ENCODE data around the gene SPRY2. TPM values are rescaled to one million over a fixed set of nuclear protein-coding genes. Genes with fewer than 3 reads are reported as not detected.

SPRY2 gene
- total and polyA plus RNA-seq, 2 of the 13 experiments (the other 11 are each of a cell fraction or from before 2014, with no cell fraction given): 7.4 to 25.1 TPM

DNA sequence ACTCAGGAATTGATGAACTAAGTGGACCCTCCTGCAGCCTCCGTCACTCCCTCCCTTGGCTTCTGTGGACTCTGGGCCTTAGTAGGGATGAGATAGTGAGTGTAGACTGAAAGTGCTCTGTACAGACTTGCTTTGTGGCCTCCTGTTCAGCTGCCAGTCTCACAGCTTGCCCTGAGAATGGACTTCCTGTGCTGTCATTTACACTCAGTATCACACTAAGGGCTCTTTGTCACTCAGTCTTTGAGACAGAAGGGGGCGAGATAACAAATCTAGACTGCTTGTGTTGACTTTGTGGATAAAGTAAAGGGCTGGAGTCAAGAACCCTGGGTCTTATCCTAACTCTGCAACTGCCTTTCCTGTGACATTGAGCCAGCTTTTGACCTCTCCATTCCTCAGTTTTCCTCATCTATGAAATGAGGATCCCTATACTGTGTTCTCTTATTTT is 21.0 kb upstream of the SPRY2 start (continued):
- TF ChIP-seq CTCF (CRISPR knock-in tag; IDR thresholded peaks at IDR 0.05): peak; percentile 56
- no peak for TF ChIP-seq CENPT (CRISPR knock-in tag; IDR thresholded peaks at IDR 0.05; ENCODE audit: low read depth)
- TF ChIP-seq ZFX (CRISPR knock-in tag; IDR thresholded peaks at IDR 0.05; ENCODE audit: low read depth): peak; percentile 48; the same call in 1 of the 2 replicates
- TF ChIP-seq SOX13 (IDR thresholded peaks at IDR 0.05): no peak
- TF ChIP-seq SOX13 (CRISPR knock-in tag; conservative IDR thresholded peaks at IDR 0.05 in 1 of 2, IDR thresholded peaks at IDR 0.05 in 1 of 2): peak in 1 of 2 experiments; percentile 65; a peak in 2 of 4 replicates
- TF ChIP-seq GLI4 (CRISPR knock-in tag; IDR thresholded peaks at IDR 0.05; ENCODE audit: borderline replicate concordance): no peak
- TF ChIP-seq, protein P1, sequence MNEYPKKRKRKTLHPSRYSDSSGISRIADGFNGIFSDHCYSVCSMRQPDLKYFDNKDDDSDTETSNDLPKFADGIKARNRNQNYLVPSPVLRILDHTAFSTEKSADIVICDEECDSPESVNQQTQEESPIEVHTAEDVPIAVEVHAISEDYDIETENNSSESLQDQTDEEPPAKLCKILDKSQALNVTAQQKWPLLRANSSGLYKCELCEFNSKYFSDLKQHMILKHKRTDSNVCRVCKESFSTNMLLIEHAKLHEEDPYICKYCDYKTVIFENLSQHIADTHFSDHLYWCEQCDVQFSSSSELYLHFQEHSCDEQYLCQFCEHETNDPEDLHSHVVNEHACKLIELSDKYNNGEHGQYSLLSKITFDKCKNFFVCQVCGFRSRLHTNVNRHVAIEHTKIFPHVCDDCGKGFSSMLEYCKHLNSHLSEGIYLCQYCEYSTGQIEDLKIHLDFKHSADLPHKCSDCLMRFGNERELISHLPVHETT (CRISPR knock-in tag; conservative IDR thresholded peaks at IDR 0.05): no peak
- TF ChIP-seq FOXA3 (CRISPR knock-in tag; IDR thresholded peaks at IDR 0.05): peak; percentile 62
- TF ChIP-seq MEIS2 (CRISPR knock-in tag; IDR thresholded peaks at IDR 0.05): peak; percentile 70; the same call in 1 of the 2 replicates
- no peak for TF ChIP-seq PRPF4 (IDR thresholded peaks at IDR 0.05; ENCODE audit: low read depth, low read length, poor library complexity, severe bottlenecking)
- peak; percentile 53; the same call in 1 of the 2 replicates for TF ChIP-seq ZNF331 (CRISPR knock-in tag; IDR thresholded peaks at IDR 0.05)
- no peak for TF ChIP-seq GPBP1L1 (CRISPR knock-in tag; IDR thresholded peaks at IDR 0.05)
- TF ChIP-seq ZNF816 (CRISPR knock-in tag; IDR thresholded peaks at IDR 0.05; ENCODE audit: borderline replicate concordance): 0 out of 2 replicates have a peak, but pooled peaks have one; percentile 24
- TF ChIP-seq ZNF143 (CRISPR knock-in tag; IDR thresholded peaks at IDR 0.05): no peak
- TF ChIP-seq ZNF431 (CRISPR knock-in tag; IDR thresholded peaks at IDR 0.05; ENCODE audit: borderline replicate concordance, low read depth): no peak
- TF ChIP-seq ASH2L (IDR thresholded peaks at IDR 0.05; ENCODE audit: insufficient read length, low read depth, low read length): peak; percentile 44
- no peak for TF ChIP-seq ZNF878 (CRISPR knock-in tag; IDR thresholded peaks at IDR 0.05)
- peak; percentile 16; the same call in 1 of the 2 replicates for TF ChIP-seq MAX (IDR thresholded peaks at IDR 0.05)
- TF ChIP-seq ELF3 (CRISPR knock-in tag; IDR thresholded peaks at IDR 0.05): peak; percentile 52; the same call in 1 of the 2 replicates
- 0 out of 2 replicates have a peak, but pooled peaks have one; percentile 26 for TF ChIP-seq ATF1 (CRISPR knock-in tag; IDR thresholded peaks at IDR 0.05)
- peak; percentile 44; the same call in 1 of the 2 replicates for TF ChIP-seq RCOR2 (CRISPR knock-in tag; IDR thresholded peaks at IDR 0.05)
- TF ChIP-seq HNF4A (CRISPR knock-in tag; IDR thresholded peaks at IDR 0.05): peak; percentile 75
- TF ChIP-seq THAP11 (CRISPR knock-in tag; IDR thresholded peaks at IDR 0.05): 0 out of 2 replicates have a peak, but pooled peaks have one; percentile 17
- peak; percentile 64; the same call in 1 of the 2 replicates for TF ChIP-seq GATAD2A (CRISPR knock-in tag; IDR thresholded peaks at IDR 0.05)
- TF ChIP-seq CC2D1A (CRISPR knock-in tag; IDR thresholded peaks at IDR 0.05): no peak
- TF ChIP-seq REL (CRISPR knock-in tag; conservative IDR thresholded peaks at IDR 0.05): no peak
- TF ChIP-seq ZNF12 (CRISPR knock-in tag; IDR thresholded peaks at IDR 0.05): peak; percentile 69
- peak; percentile 38; the same call in 1 of the 2 replicates for TF ChIP-seq RARA (CRISPR knock-in tag; IDR thresholded peaks at IDR 0.05)
- TF ChIP-seq PHF20 (CRISPR knock-in tag; IDR thresholded peaks at IDR 0.05): no peak

Data from HepG2 (cell line).